HFFc6 (cell line): ENCODE results near the gene SSBP2. TPM values are rescaled to one million over a fixed set of nuclear protein-coding genes. Genes with fewer than 3 reads are reported as not detected.
"Not testable (repeated sequence)": the region's sequence is repeated elsewhere in the genome, so short reads cannot be mapped to it uniquely, and the experiment has no call there.

Experiments used
- DNase-seq: peaks from one replicate; pipeline ENCODE4 v3.0.0-alpha.2; 2018
- H3K27ac Mint-ChIP-seq: 2 replicates; pipeline ENCODE4 v1.8.0; 2020; ENCODE audit warnings: mild to moderate bottlenecking, mixed read lengths
- H3K27me3 Mint-ChIP-seq: 2 replicates; pipeline ENCODE4 v1.8.0; 2021; ENCODE audit warnings: mild to moderate bottlenecking, moderate library complexity, mixed read lengths; ENCODE audit not compliant: insufficient read depth
- H3K36me3 Mint-ChIP-seq: 2 replicates; pipeline ENCODE4 v1.8.0; 2021; ENCODE audit warnings: low read depth, mixed read lengths
- H3K4me1 Mint-ChIP-seq: 2 replicates; pipeline ENCODE4 v1.8.0; 2020; ENCODE audit warnings: low read depth, mixed read lengths
- H3K4me3 Mint-ChIP-seq: 2 replicates; pipeline ENCODE4 v1.8.0; 2020; ENCODE audit warnings: mild to moderate bottlenecking, moderate library complexity, mixed read lengths
- H3K9me3 Mint-ChIP-seq: 2 replicates; pipeline ENCODE4 v1.8.0; 2020; ENCODE audit warnings: mild to moderate bottlenecking, mixed read lengths
- CTCF ChIP-seq: fragments of 200-600 bp; sonication (generic); IDR thresholded peaks from 2 replicates; pipeline ENCODE4 v1.5.0; 2021; ENCODE audit warnings: antibody characterized with exemption, mild to moderate bottlenecking
- total RNA-seq, 6 experiments: library from RNA; stranded (reverse); fragmentation: NEBNext Ultra II Directional; extraction: Animal tissue kit (Norgen Biotek cat#: 25700); gene quantifications; 2 replicates in 1 of 6; 3 replicates in 5 of 6; pipeline ENCODE4 v1.2.3, GENCODE V29; 2021

The SSBP2 gene
- total RNA-seq, 6 experiments from 2014 or later, result 21.0 to 28.6 (median 25.1) TPM

DNA sequence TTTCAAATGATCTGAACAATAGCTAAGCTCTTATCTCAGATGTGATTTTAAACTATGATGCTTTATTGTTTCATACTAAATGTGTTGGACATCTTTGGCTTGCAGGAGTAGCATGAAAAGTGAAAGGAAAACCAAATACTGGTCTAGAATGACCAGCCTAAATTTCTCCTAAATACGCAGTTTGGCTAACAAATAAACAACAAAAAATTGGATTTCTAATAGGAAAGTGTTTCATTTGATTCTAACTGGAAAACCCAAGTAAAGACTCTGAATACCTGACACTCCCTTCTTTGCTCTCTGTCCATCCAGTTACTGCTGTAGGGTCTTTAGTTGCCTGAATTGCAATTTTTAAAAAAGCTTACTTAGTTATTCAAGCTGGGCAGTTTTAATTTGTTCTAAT is 245.2 kb downstream of the SSBP2 start:
- H3K27ac Mint-ChIP-seq, result no peak overlapping the region

GRCh38 chr5:81503602-81504001 is 247.3 kb downstream of the SSBP2 start:
- not testable (repeated sequence) for H3K27ac Mint-ChIP-seq, H3K27me3 Mint-ChIP-seq, H3K9me3 Mint-ChIP-seq, DNase-seq, H3K4me3 Mint-ChIP-seq
- Mint-ChIP-seq H3K4me1 (peaks cover 11% of the 10 kb centered on the region; the same call in 1 of the 2 replicates), H3K36me3 (peaks cover 11% of the 10 kb centered on the region)

More for the DNA sequence above, 245.2 kb downstream of the SSBP2 start:
- no peak overlapping the region for H3K4me3 Mint-ChIP-seq
- no peak for TF ChIP-seq CTCF
- no peak for DNase-seq
- no peaks in the 10 kb centered on the region for H3K9me3 Mint-ChIP-seq
- peaks cover 11% of the 10 kb centered on the region for H3K36me3 Mint-ChIP-seq
- peaks cover 2% of the 10 kb centered on the region; the same call in 1 of the 2 replicates for H3K27me3 Mint-ChIP-seq
- H3K4me1 Mint-ChIP-seq, result peaks cover 11% of the 10 kb centered on the region; the same call in 1 of the 2 replicates

DNA sequence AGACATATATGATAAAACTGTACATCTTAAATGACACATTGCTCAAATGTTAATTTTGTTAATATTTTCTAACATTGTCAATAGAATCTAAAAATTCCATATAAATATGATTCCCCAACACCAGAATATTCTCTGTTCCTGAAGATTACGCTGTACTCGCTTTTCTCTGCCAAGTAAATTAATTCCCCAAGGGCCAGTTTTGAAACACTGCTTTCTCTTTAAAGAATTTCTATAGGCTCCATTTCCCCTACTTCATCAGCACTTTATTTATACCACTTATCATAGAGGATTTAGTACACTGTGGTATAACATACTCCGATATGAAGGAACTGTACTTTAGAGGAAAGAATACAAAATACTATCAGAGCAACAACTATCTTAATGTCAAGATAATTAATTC is 255.6 kb downstream of the SSBP2 start:
- H3K27ac Mint-ChIP-seq, result no peak overlapping the region
- TF ChIP-seq CTCF, result no peak
- no peak for DNase-seq
- H3K9me3 Mint-ChIP-seq, result no peaks in the 10 kb centered on the region
- H3K4me1 Mint-ChIP-seq, result no peaks in the 10 kb centered on the region
- H3K27me3 Mint-ChIP-seq, result no peaks in the 10 kb centered on the region
- no peaks in the 10 kb centered on the region for H3K36me3 Mint-ChIP-seq
- H3K4me3 Mint-ChIP-seq, result no peak overlapping the region

DNA sequence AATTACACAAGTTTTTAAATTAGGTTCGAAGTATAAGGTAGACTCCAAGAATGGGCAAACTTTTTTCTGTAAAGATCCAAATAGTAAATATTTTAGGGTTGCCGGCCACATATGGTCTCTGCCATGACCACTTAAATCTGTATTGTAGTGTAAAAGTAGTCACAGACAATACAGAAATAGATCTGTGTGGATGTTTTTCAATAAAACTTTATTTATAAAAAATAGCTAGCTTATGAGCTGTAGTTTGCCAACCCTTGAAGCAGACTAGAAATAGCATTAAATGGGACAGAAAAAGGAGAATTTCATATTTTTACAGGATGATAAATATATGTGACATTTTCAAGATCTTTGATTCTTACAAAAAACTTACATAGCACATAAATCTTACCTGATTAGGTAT is 262.0 kb downstream of the SSBP2 start:
- H3K36me3 Mint-ChIP-seq, result no peaks in the 10 kb centered on the region

DNA sequence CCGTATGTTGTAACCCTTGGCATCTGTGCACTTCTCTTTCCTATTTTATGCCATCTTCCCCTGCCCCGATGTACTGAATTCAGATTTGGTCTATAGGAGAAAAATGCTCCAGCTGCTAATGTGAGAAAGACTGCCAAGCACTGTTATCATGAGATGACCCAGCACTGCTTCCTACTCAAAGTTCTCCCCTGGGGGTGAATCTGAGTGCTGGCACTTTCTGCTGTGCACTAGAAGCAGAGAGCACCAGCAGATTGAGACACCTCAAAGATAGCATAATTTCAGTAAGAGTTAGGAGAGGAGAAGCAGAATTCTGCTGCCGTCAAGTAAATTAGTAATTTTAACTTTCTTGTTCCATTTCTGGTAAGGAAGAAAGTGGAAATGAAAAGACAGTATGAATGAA is 264.2 kb downstream of the SSBP2 start:
- H3K4me1 Mint-ChIP-seq, result no peaks in the 10 kb centered on the region
- no peak overlapping the region for H3K4me3 Mint-ChIP-seq
- no peak overlapping the region for H3K27ac Mint-ChIP-seq
- no peaks in the 10 kb centered on the region for H3K9me3 Mint-ChIP-seq
- no peak for TF ChIP-seq CTCF
- no peak for DNase-seq
- H3K36me3 Mint-ChIP-seq, result no peaks in the 10 kb centered on the region
- H3K27me3 Mint-ChIP-seq, result no peaks in the 10 kb centered on the region

More for the DNA sequence above, 262.0 kb downstream of the SSBP2 start:
- no peak for DNase-seq
- Mint-ChIP-seq H3K4me1 (no peaks in the 10 kb centered on the region), H3K9me3 (no peaks in the 10 kb centered on the region), H3K27ac (no peak overlapping the region), H3K27me3 (no peaks in the 10 kb centered on the region), H3K4me3 (no peak overlapping the region)
- TF ChIP-seq CTCF, result no peak

GRCh38 chr5:81482595-81482994 is 268.3 kb downstream of the SSBP2 start:
- Mint-ChIP-seq H3K4me1 (no peaks in the 10 kb centered on the region), H3K36me3 (no peaks in the 10 kb centered on the region), H3K27me3 (no peaks in the 10 kb centered on the region), H3K27ac (no peak overlapping the region), H3K4me3 (no peak overlapping the region), H3K9me3 (no peaks in the 10 kb centered on the region)
- DNase-seq, result no peak
- TF ChIP-seq CTCF, result no peak

- H3K4me3 Mint-ChIP-seq, H3K27me3 Mint-ChIP-seq, DNase-seq, H3K9me3 Mint-ChIP-seq, H3K27ac Mint-ChIP-seq, H3K4me1 Mint-ChIP-seq: not testable (repeated sequence)
- peaks cover 10% of the 10 kb centered on the region for H3K36me3 Mint-ChIP-seq
Observed at GRCh38 chr5:81473395-81473794, 277.5 kb downstream of the SSBP2 start.
